B cell (primary cell): ENCODE data around the gene KIDINS220. TPM values are rescaled to one million over a fixed set of nuclear protein-coding genes. Genes with fewer than 3 reads are reported as not detected.

ENCODE experiments used
- ATAC-seq: fragments of 200-7000 bp; cut with Tn5 transposase; one replicate; pipeline ENCODE4 v1.10.0; 2021; ENCODE audit warnings: low read depth, mild to moderate bottlenecking, moderate number of reproducible peaks, moderate library complexity
- CTCF ChIA-PET: fragments of 350-600 bp; sonication (Branson Sonifier 250); formaldehyde crosslinking; loops from one replicate; lab custom pipeline; 2021; ENCODE audit warnings: antibody characterized with exemption, inconsistent platforms; lab: Charles Lee
- POLR2A ChIA-PET: fragments of 350-600 bp; sonication (Branson Sonifier 250); formaldehyde crosslinking; loops from one replicate; lab custom pipeline; 2021; ENCODE audit warnings: antibody characterized with exemption; lab: Charles Lee
- DNase-seq: peaks from one replicate; pipeline ENCODE4 v3.0.0; 2013
- H2AFZ ChIP-seq: 2 replicates; pipeline ENCODE4 v1.6.1; 2012; ENCODE audit warnings: mild to moderate bottlenecking, low read depth, low read length; ENCODE audit not compliant: insufficient read depth, poor library complexity, severe bottlenecking
- H3K27ac ChIP-seq, 2 donors: 1 replicate in 1 of 2; 2 replicates in 1 of 2; pipeline ENCODE4 v1.5.1; 2012 to 2013; ENCODE audit warnings: low read length in 2 of 2, mild to moderate bottlenecking in 2 of 2, moderate library complexity in 1 of 2
- H3K27me3 ChIP-seq, 4 experiments: fragments of 200-600 bp in 1 of 4; sonication (generic) in 1 of 4; replicated peaks in 1 of 4; 1 replicate in 2 of 4; 2 replicates in 2 of 4; pipeline versions ENCODE4 v1.6.1 to v1.7.0; 2013 to 2016; ENCODE audit warnings: low read length in 3 of 4, mild to moderate bottlenecking in 2 of 4, mixed read lengths in 1 of 4, moderate library complexity in 1 of 4; ENCODE audit not compliant: insufficient read depth in 4 of 4, control insufficient read depth in 3 of 4; ENCODE audit errors: control extremely low read depth in 1 of 4
- H3K36me3 ChIP-seq, 2 experiments: replicated peaks in 1 of 2; 1 replicate in 1 of 2; 2 replicates in 1 of 2; pipeline versions ENCODE4 v1.6.1 to v1.7.1; 2013; ENCODE audit warnings: low read length in 1 of 2; ENCODE audit not compliant: insufficient read depth in 2 of 2, control insufficient read depth in 1 of 2; ENCODE audit errors: control extremely low read depth in 1 of 2, extremely low read depth in 1 of 2
- H3K4me1 ChIP-seq, 2 donors: fragments of 200-600 bp in 1 of 2; sonication (generic) in 1 of 2; 1 replicate in 1 of 2; 2 replicates in 1 of 2; pipeline versions ENCODE4 v1.5.1 to v1.6.1; 2013 to 2017; ENCODE audit warnings: low read length in 2 of 2; ENCODE audit not compliant: control insufficient read depth in 2 of 2, insufficient read depth in 2 of 2
- H3K4me2 ChIP-seq: replicated peaks from 2 replicates; pipeline ENCODE3; 2012; ENCODE audit warnings: mild to moderate bottlenecking, low read depth, low read length; ENCODE audit not compliant: poor library complexity, severe bottlenecking
- H3K4me3 ChIP-seq, 5 experiments: fragments of 200-600 bp in 1 of 5; sonication (generic) in 1 of 5; 1 replicate in 3 of 5; 2 replicates in 2 of 5; pipeline versions ENCODE4 v1.5.1 to v1.7.0; 2011 to 2016; ENCODE audit warnings: low read length in 4 of 5, mild to moderate bottlenecking in 4 of 5, low read depth in 2 of 5, control low read depth in 1 of 5, moderate library complexity in 1 of 5; ENCODE audit not compliant: insufficient read depth in 1 of 5; ENCODE audit errors: control extremely low read depth in 1 of 5, extremely low read depth in 1 of 5
- H3K79me2 ChIP-seq: fragments of 200-600 bp; sonication (generic); one replicate; pipeline ENCODE4 v1.6.0; 2016; ENCODE audit warnings: low read length; ENCODE audit not compliant: control insufficient read depth, insufficient read depth
- H3K9ac ChIP-seq: fragments of 200-600 bp; sonication (generic); 2 replicates; pipeline ENCODE4 v1.6.1; 2017; ENCODE audit warnings: mild to moderate bottlenecking, low read length, moderate library complexity
- H3K9me3 ChIP-seq, 3 donors: one replicate each; pipeline versions ENCODE4 v1.6.1 to v1.7.1; 2013; ENCODE audit warnings: low read length in 2 of 3; ENCODE audit not compliant: control insufficient read depth in 2 of 3, insufficient read depth in 1 of 3; ENCODE audit errors: control extremely low read depth in 1 of 3
- H4K20me1 ChIP-seq: 2 replicates; pipeline ENCODE4 v1.6.0; 2012; ENCODE audit warnings: mild to moderate bottlenecking, low read length; ENCODE audit not compliant: insufficient read depth, control insufficient read depth, poor library complexity, severe bottlenecking
- H3K27ac Mint-ChIP-seq: one replicate; pipeline ENCODE4 v1.8.0; 2021; ENCODE audit warnings: mixed read lengths
- H3K27me3 Mint-ChIP-seq: one replicate; pipeline ENCODE4 v1.8.0; 2021; ENCODE audit warnings: mixed read lengths
- H3K4me1 Mint-ChIP-seq: one replicate; pipeline ENCODE4 v1.8.0; 2021; ENCODE audit warnings: mixed read lengths
- H3K4me3 Mint-ChIP-seq: one replicate; pipeline ENCODE4 v1.8.0; 2021; ENCODE audit warnings: mixed read lengths
- H3K9me3 Mint-ChIP-seq: one replicate; pipeline ENCODE4 v1.8.0; 2022; ENCODE audit warnings: mixed read lengths; ENCODE audit not compliant: insufficient read depth
- EZH2 ChIP-seq: IDR thresholded peaks from 2 replicates; pipeline ENCODE4 v1.6.1; 2012; ENCODE audit warnings: borderline replicate concordance, low read depth, mild to moderate bottlenecking, moderate library complexity, low read length; ENCODE audit not compliant: insufficient read depth, poor library complexity, severe bottlenecking
- WGBS: methylation state at CpG from one replicate; pipeline ENCODE4 v1.1.5; 2013; ENCODE audit warnings: missing lambda C conversion rate; ENCODE audit not compliant: insufficient coverage; 5-methylcytosine and 5-hydroxymethylcytosine counted together
- intact Hi-C: fragments of 100-400 bp; cut with micrococcal nuclease; formaldehyde crosslinking; loops from one replicate; pipeline ENCODE4 v1.10.0; 2022
- polyA plus RNA-seq: library from polyadenylated mRNA; depleted of rRNA; stranded (reverse); fragments of >200 nt; gene quantifications from 2 replicates; pipeline ENCODE4 v1.2.3, GENCODE V29; 2012
- total RNA-seq, 2 donors: library from RNA; stranded (reverse); fragments of 120-200 nt in 1 of 2; gene quantifications; 1 replicate in 1 of 2; 2 replicates in 1 of 2; pipeline versions ENCODE4 v1.2.3 to v1.2.4, GENCODE V29; 2013 to 2022
- TF ChIP-seq, protein P1 (sequence below): fragments of 200-600 bp; IDR thresholded peaks from one replicate; pipeline ENCODE4 v1.8.0; 2022; ENCODE audit warnings: antibody characterized with exemption, mild to moderate bottlenecking

KIDINS220 gene
- total and polyA plus RNA-seq, 2 donors (not counting 1 experiment from before 2014, with no cell fraction given) = 12.5 to 36.6 TPM

DNA sequence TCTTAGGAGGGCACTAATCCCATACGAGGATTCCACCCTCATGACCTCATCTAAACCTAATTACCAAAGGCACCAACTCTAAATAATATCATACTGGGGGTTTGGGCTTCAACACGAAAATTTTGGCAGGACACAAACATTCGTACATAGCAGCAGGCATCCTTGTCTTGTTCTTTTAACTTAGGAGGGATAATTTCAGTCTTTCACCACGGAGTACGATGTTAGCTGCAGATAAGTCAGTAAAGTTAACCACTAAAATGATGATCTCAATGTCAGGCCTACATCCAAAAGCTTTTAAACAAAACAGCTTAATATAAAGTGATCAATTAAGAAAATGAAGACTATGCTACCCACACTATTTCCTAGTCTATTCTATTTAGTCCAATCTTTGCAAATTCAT lies 80.7 kb downstream of the KIDINS220 start:
- H3K79me2 ChIP-seq = no peaks in the 10 kb centered on the region
- TF ChIP-seq EZH2 = no peak
- TF ChIP-seq, protein P1, sequence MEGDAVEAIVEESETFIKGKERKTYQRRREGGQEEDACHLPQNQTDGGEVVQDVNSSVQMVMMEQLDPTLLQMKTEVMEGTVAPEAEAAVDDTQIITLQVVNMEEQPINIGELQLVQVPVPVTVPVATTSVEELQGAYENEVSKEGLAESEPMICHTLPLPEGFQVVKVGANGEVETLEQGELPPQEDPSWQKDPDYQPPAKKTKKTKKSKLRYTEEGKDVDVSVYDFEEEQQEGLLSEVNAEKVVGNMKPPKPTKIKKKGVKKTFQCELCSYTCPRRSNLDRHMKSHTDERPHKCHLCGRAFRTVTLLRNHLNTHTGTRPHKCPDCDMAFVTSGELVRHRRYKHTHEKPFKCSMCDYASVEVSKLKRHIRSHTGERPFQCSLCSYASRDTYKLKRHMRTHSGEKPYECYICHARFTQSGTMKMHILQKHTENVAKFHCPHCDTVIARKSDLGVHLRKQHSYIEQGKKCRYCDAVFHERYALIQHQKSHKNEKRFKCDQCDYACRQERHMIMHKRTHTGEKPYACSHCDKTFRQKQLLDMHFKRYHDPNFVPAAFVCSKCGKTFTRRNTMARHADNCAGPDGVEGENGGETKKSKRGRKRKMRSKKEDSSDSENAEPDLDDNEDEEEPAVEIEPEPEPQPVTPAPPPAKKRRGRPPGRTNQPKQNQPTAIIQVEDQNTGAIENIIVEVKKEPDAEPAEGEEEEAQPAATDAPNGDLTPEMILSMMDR = no peak
- WGBS = 90% methylated on average over 2 of the region's 5 CpGs
- H3K36me3 ChIP-seq = peaks cover 11 to 14% of the 10 kb centered on the region in 2 experiments
- POLR2A ChIA-PET = no interaction called here
- H2AFZ ChIP-seq = no peak overlapping the region
- H4K20me1 ChIP-seq = no peaks in the 10 kb centered on the region
- Mint-ChIP-seq H3K27ac (no peak overlapping the region), H3K9me3 (no peaks in the 10 kb centered on the region), H3K27me3 (no peaks in the 10 kb centered on the region), H3K4me1 (no peaks in the 10 kb centered on the region), H3K4me3 (no peak overlapping the region)
- intact Hi-C loops = no loop called here
- peaks cover 0 to 10% (median 3%) of the 10 kb centered on the region in 3 donors for H3K9me3 ChIP-seq
- H3K27me3 ChIP-seq = no peaks in the 10 kb centered on the region
- H3K9ac ChIP-seq = no peak overlapping the region
- no peaks in the 10 kb centered on the region for H3K4me1 ChIP-seq
- CTCF ChIA-PET = no interaction called here
- no peak overlapping the region for H3K4me2 ChIP-seq
- no peak overlapping the region for H3K4me3 ChIP-seq
- no peak for DNase-seq
- no peak for ATAC-seq
- no peak overlapping the region for H3K27ac ChIP-seq

DNA sequence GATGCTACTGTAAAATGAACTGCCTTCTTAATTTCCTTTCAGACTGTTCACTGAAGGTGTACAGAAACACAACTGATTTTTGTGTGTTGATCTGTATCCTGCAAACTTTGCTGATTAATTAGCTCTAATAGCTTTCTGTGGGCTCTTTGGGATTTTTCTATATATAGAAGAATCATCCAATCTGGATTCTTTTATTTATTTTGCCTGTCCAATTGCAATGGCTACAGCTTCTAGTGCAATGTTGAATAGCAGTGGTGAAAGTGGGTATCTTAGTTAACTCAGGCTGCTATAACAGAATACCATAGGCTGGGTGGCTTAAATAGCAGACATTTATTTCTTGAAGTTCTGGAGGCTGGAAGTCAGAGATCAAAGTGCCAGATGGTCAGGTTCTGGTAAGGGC lies 81.2 kb downstream of the KIDINS220 start:
- H3K4me1 ChIP-seq = no peaks in the 10 kb centered on the region
- peaks cover 11 to 14% of the 10 kb centered on the region in 2 experiments for H3K36me3 ChIP-seq
- no peak for ATAC-seq
- H3K27me3 ChIP-seq = no peaks in the 10 kb centered on the region
- ChIA-PET POLR2A (no interaction called here), CTCF (no interaction called here)
- Mint-ChIP-seq H3K9me3 (no peaks in the 10 kb centered on the region), H3K27me3 (no peaks in the 10 kb centered on the region), H3K4me3 (no peak overlapping the region), H3K4me1 (no peaks in the 10 kb centered on the region), H3K27ac (no peak overlapping the region)
- H3K79me2 ChIP-seq = no peaks in the 10 kb centered on the region
- H3K9me3 ChIP-seq = peaks cover 0 to 10% (median 3%) of the 10 kb centered on the region in 3 donors
- H3K4me2 ChIP-seq = no peak overlapping the region
- H4K20me1 ChIP-seq = no peaks in the 10 kb centered on the region
- intact Hi-C loops = no loop called here
- H3K27ac ChIP-seq = no peak overlapping the region
- no peak overlapping the region for H3K9ac ChIP-seq
- H2AFZ ChIP-seq = no peak overlapping the region
- TF ChIP-seq, protein P1 = no peak
- no peak for TF ChIP-seq EZH2
- no peak for DNase-seq
- H3K4me3 ChIP-seq = no peak overlapping the region
